K562 (cell line): ENCODE measurements around the gene CSPG5. TPM values are rescaled to one million over a fixed set of nuclear protein-coding genes. Genes with fewer than 3 reads are reported as not detected.
A peak's percentile ranks its signal among the peaks of the same experiment; 100 is the strongest.

Experiments
- ATAC-seq: fragments of 200-7000 bp; cut with Tn5 transposase; 3 replicates; pipeline ENCODE4 v1.9.1; 2020; ENCODE audit warnings: moderate library complexity
- BruUV-seq: library from RNA; stranded (reverse); fragments of 400-500 nt; replicated peaks from 2 replicates; lab custom pipeline; 2021; lab: Mats Ljungman, UMichigan
- CTCF ChIA-PET: fragments of 300-600 bp; formaldehyde crosslinking; extraction: SDS; loops from one replicate; lab custom pipeline; 2021; ENCODE audit warnings: low intra/inter-chr PET ratio; lab: Yijun Ruan, JAX
- POLR2A ChIA-PET: fragments of 300-600, 350-650 bp; sonication (Branson Sonifier 250); formaldehyde crosslinking; extraction: SDS; loops from one replicate; lab custom pipeline; 2021; ENCODE audit warnings: antibody characterized with exemption, inconsistent platforms; lab: Yijun Ruan, JAX
- DNase-seq, 4 experiments: peaks; one replicate each; pipeline versions ENCODE4 v3.0.0 to v3.0.0-alpha.2; 2011 to 2018; ENCODE audit warnings: low spot score in 3 of 4, mixed read lengths in 3 of 4; ENCODE audit errors: extremely low read depth in 1 of 4
- FAIRE-seq: peaks from 2 replicates; lab custom pipeline; 2011; peaks lifted over from hg19 to GRCh38; lab: Jason Lieb, UNC
- H2AFZ ChIP-seq: 2 replicates; pipeline ENCODE4 v1.6.0; 2011; ENCODE audit warnings: low read depth, low read length, control low read depth, inconsistent platforms
- H3K27ac ChIP-seq: fragments of 200-600 bp; 3 replicates; pipeline ENCODE4 v1.8.0; 2011; ENCODE audit warnings: low read depth, mild to moderate bottlenecking, control low read depth, inconsistent platforms, low read length, moderate library complexity, mixed read lengths; ENCODE audit errors: extremely low read depth
- H3K27me3 ChIP-seq, 2 experiments: fragments of 300-600 bp in 1 of 2; 2 replicates in 1 of 2; 3 replicates in 1 of 2; pipeline versions ENCODE4 v1.6.0 to v1.8.0; 2011; ENCODE audit warnings: inconsistent platforms in 2 of 2, low read length in 2 of 2, mild to moderate bottlenecking in 1 of 2, mixed read lengths in 1 of 2, moderate library complexity in 1 of 2; ENCODE audit not compliant: control insufficient read depth in 2 of 2, insufficient read depth in 2 of 2
- H3K36me3 ChIP-seq: fragments of 300-600 bp; 3 replicates; pipeline ENCODE4 v1.8.0; 2011; ENCODE audit warnings: mild to moderate bottlenecking, low read length, inconsistent platforms; ENCODE audit not compliant: control insufficient read depth, insufficient read depth
- H3K4me1 ChIP-seq, 2 experiments: fragments of 200-600 bp in 1 of 2; replicated peaks in 1 of 2; 2 replicates in 1 of 2; 3 replicates in 1 of 2; pipeline versions ENCODE4 v1.5.1 to v1.8.0; 2011; ENCODE audit warnings: inconsistent platforms in 2 of 2, low read length in 2 of 2, mild to moderate bottlenecking in 1 of 2, mixed read lengths in 1 of 2, moderate library complexity in 1 of 2; ENCODE audit not compliant: control insufficient read depth in 2 of 2, insufficient read depth in 2 of 2
- H3K4me2 ChIP-seq: 2 replicates; pipeline ENCODE4 v1.6.1; 2011; ENCODE audit warnings: low read length, control low read depth, inconsistent platforms, mixed read lengths; ENCODE audit not compliant: insufficient read depth
- H3K4me3 ChIP-seq: fragments of 200-600 bp; sonication (generic), shearing (Covaris generic); 2 replicates; pipeline ENCODE4 v1.5.1; 2016; ENCODE audit warnings: control low read depth, inconsistent platforms
- H3K79me2 ChIP-seq: fragments of 200-600 bp; 3 replicates; pipeline ENCODE4 v1.8.0; 2011; ENCODE audit warnings: low read length, inconsistent platforms; ENCODE audit not compliant: control insufficient read depth, insufficient read depth
- H3K9ac ChIP-seq, 2 experiments: 2 replicates each; pipeline versions ENCODE4 v1.6.0 to v1.6.1; 2011; ENCODE audit warnings: low read depth in 2 of 2, low read length in 2 of 2, control low read depth in 1 of 2, inconsistent platforms in 1 of 2, mild to moderate bottlenecking in 1 of 2, mixed read lengths in 1 of 2; ENCODE audit not compliant: insufficient read depth in 1 of 2
- H3K9me1 ChIP-seq: one replicate; pipeline ENCODE4 v1.6.0; 2011; ENCODE audit warnings: inconsistent platforms, mild to moderate bottlenecking, low read length, moderate library complexity; ENCODE audit not compliant: control insufficient read depth, insufficient read depth
- H3K9me3 ChIP-seq: replicated peaks from 2 replicates; pipeline ENCODE4 v1.5.1; 2011; ENCODE audit warnings: low read depth, low read length, inconsistent platforms; ENCODE audit not compliant: control insufficient read depth, insufficient read depth
- H4K20me1 ChIP-seq: replicated peaks from 2 replicates; pipeline ENCODE4 v1.6.1; 2011; ENCODE audit warnings: low read length, inconsistent platforms, mixed read lengths; ENCODE audit not compliant: control insufficient read depth, insufficient read depth
- BACH1 ChIP-seq: fragments of 200-800 bp; sonication (Bioruptor generic); IDR thresholded peaks from 2 replicates; pipeline ENCODE4 v1.6.1; 2016; ENCODE audit warnings: missing genetic modification characterization, missing compliant biosample characterization
- CBFB ChIP-seq: sonication (generic); formaldehyde crosslinking; IDR thresholded peaks from 2 replicates; pipeline ENCODE4 v1.4.0; 2020; ENCODE audit warnings: mild to moderate bottlenecking, missing genetic modification reagents
- CCAR2 ChIP-seq: fragments of 200-400 bp; formaldehyde crosslinking; IDR thresholded peaks from 2 replicates; pipeline ENCODE4 v1.6.1; 2017; ENCODE audit warnings: mild to moderate bottlenecking, low read depth, low read length
- ESRRB ChIP-seq: fragments of 250-450 bp; sonication (Bioruptor Pico); IDR thresholded peaks from 2 replicates; pipeline ENCODE4 v1.5.0; 2020; ENCODE audit warnings: mild to moderate bottlenecking, moderate library complexity, borderline replicate concordance
- ID3 ChIP-seq, 2 experiments: fragments of 250-450 bp in 1 of 2; fragments of 450-650 bp in 1 of 2; sonication (Bioruptor Pico) in 1 of 2; IDR thresholded peaks; 2 replicates each; pipeline versions ENCODE4 v1.6.1 to v1.8.0; 2016 to 2021; ENCODE audit warnings: mild to moderate bottlenecking in 2 of 2, moderate library complexity in 2 of 2, missing compliant biosample characterization in 1 of 2, missing genetic modification characterization in 1 of 2
- KLF16 ChIP-seq: IDR thresholded peaks from 2 replicates; pipeline ENCODE4 v1.6.1; 2016; ENCODE audit warnings: antibody characterized with exemption
- L3MBTL2 ChIP-seq: fragments of 450-650 bp; IDR thresholded peaks from 2 replicates; pipeline ENCODE4 v1.6.1; 2016; ENCODE audit warnings: mild to moderate bottlenecking, moderate library complexity
- MCM7 ChIP-seq, 2 experiments: fragments of 450-650 bp; IDR thresholded peaks; 2 replicates each; pipeline ENCODE4 v1.6.1; 2016 to 2018
- MYBL2 ChIP-seq, 2 experiments: fragments of 450-650 bp in 1 of 2; sonication (generic) in 1 of 2; formaldehyde crosslinking in 1 of 2; IDR thresholded peaks; 2 replicates each; pipeline versions ENCODE4 v1.6.1 to v1.8.1; 2017 to 2022; ENCODE audit warnings: borderline replicate concordance in 1 of 2, inconsistent platforms in 1 of 2, low read depth in 1 of 2, mild to moderate bottlenecking in 1 of 2, missing genetic modification reagents in 1 of 2, moderate library complexity in 1 of 2
- POLR2B ChIP-seq: fragments of 450-650 bp; IDR thresholded peaks from 2 replicates; pipeline ENCODE4 v1.6.1; 2018; ENCODE audit warnings: low read depth; ENCODE audit not compliant: partially characterized antibody
- POLR3G ChIP-seq: IDR thresholded peaks from 2 replicates; pipeline ENCODE4 v1.6.1; 2011; ENCODE audit not compliant: insufficient read length, insufficient replicate concordance; ENCODE audit errors: extremely low read depth
- SNAPC5 ChIP-seq: fragments of 250-450 bp; sonication (Bioruptor Pico); IDR thresholded peaks from 2 replicates; pipeline ENCODE4 v1.8.0; 2021; ENCODE audit warnings: moderate library complexity, mild to moderate bottlenecking, inconsistent platforms
- STAG1 ChIP-seq: sonication (generic); formaldehyde crosslinking; IDR thresholded peaks from 2 replicates; pipeline ENCODE4 v1.5.0; 2020; ENCODE audit warnings: missing genetic modification reagents, borderline replicate concordance
- THRAP3 ChIP-seq: fragments of 450-650 bp; IDR thresholded peaks from 2 replicates; pipeline ENCODE4 v1.6.1; 2016; ENCODE audit warnings: mild to moderate bottlenecking, inconsistent platforms, borderline replicate concordance
- TRIM25 ChIP-seq: fragments of 450-650 bp; IDR thresholded peaks from 2 replicates; pipeline ENCODE4 v1.7.0; 2016; ENCODE audit warnings: borderline replicate concordance
- ZNF431 ChIP-seq: sonication (generic); formaldehyde crosslinking; IDR thresholded peaks from 2 replicates; pipeline ENCODE4 v1.8.0; 2022; ENCODE audit warnings: mild to moderate bottlenecking, missing genetic modification reagents
- ZNF449 ChIP-seq: fragments of 250-450 bp; sonication (Bioruptor Pico); IDR thresholded peaks from 2 replicates; pipeline ENCODE4 v1.8.0; 2022; ENCODE audit warnings: moderate library complexity, mild to moderate bottlenecking, inconsistent platforms
- ZNF695 ChIP-seq: fragments of 450-650 bp; formaldehyde crosslinking; IDR thresholded peaks from 2 replicates; pipeline ENCODE4 v1.4.0; 2020; ENCODE audit warnings: mild to moderate bottlenecking, moderate library complexity
- WGBS: fragments of 100-300 bp; shearing (Covaris generic); methylation state at CpG from one replicate; pipeline ENCODE4 v1.1.6; 2016; ENCODE audit warnings: low coverage, mixed read lengths; ENCODE audit not compliant: insufficient coverage; ENCODE audit errors: missing lambda C conversion rate; 5-methylcytosine and 5-hydroxymethylcytosine counted together
- in situ Hi-C: fragments of 300-500 bp; cut with MboI; formaldehyde crosslinking; loops from 4 replicates; pipeline ENCODE4 v1.15.0; 2018; ENCODE audit warnings: inconsistent platforms, mixed read lengths
- intact Hi-C: fragments of 100-400 bp; cut with micrococcal nuclease; formaldehyde crosslinking; loops from 2 replicates; pipeline ENCODE4 v1.14.2; 2022
- polyA plus RNA-seq, 8 experiments: library from polyadenylated mRNA; depleted of rRNA in 4 of 8; stranded (reverse) in 5 of 8; unstranded in 3 of 8; fragments of >200 nt; fragmentation: Nextera tagmentation in 2 of 8; fragmentation: Illumina TruSeq in 1 of 8; extraction: Ambion mirVana in 2 of 8; extraction: Trizol in 1 of 8; gene quantifications; 2 replicates each; pipeline versions ENCODE4 v1.2.1 to v1.2.3, GENCODE V29; 2011 to 2014; ENCODE audit warnings: inconsistent platforms in 1 of 8, missing spikeins in 1 of 8
- total RNA-seq, 7 experiments: library from RNA; depleted of rRNA in 6 of 7; stranded (reverse); fragments of >200 nt in 6 of 7; fragmentation: Illumina TruSeq in 2 of 7; extraction: Trizol in 2 of 7; gene quantifications; 2 replicates each; pipeline versions ENCODE4 v1.2.1 to v1.2.3, GENCODE V29; 2011 to 2021; ENCODE audit warnings: low replicate concordance in 1 of 7

CSPG5 gene
- total and polyA plus RNA-seq, 9 of the 15 experiments (the other 6 are each of a cell fraction or from before 2014, with no cell fraction given), result 0.06 to 3.3 (median 2.4) TPM

- CTCF ChIA-PET, result no interaction called here
- Histone ChIP-seq H3K9me1 (no peaks in the 10 kb centered on the region), H3K4me1 (peaks cover 13 to 17% of the 10 kb centered on the region in 2 experiments), H2AFZ (no peak overlapping the region; the same call in 1 of the 2 replicates), H3K9me3 (no peaks in the 10 kb centered on the region), H3K9ac (0 out of 4 replicates have a peak overlapping the region, but pooled peaks of 1 of the 2 experiments have one; percentile 6), H3K79me2 (no peaks in the 10 kb centered on the region), H3K4me2 (no peak overlapping the region), H3K27ac (no peak overlapping the region), H4K20me1 (0 out of 2 replicates have a peak, but pooled peaks cover 3% of the 10 kb centered on the region), H3K27me3 (no peaks in the 10 kb centered on the region), H3K4me3 (no peak overlapping the region), H3K36me3 (no peaks in the 10 kb centered on the region)
- in situ Hi-C loops (no loop called here), intact Hi-C loops (loop anchor here (10.0 kb wide), 1 partner anchor 47 kb away; no protein-coding TSS in a partner anchor)
- DNase-seq (no peak), ATAC-seq (no peak), FAIRE-seq (no peak)
- WGBS, result 40% methylated on average over 10 of the region's 10 CpGs
- BruUV-seq, result no TSS peak
- POLR2A ChIA-PET, result interaction anchor here (0.6 to 1.5 kb wide), 11 partner anchors 9 to 309 kb away, joined by 3 to 6 read pairs (median 3); no protein-coding TSS in a partner anchor
- TF ChIP-seq THRAP3, result no peak
- TF ChIP-seq L3MBTL2, result no peak
- no peak for TF ChIP-seq KLF16
- TF ChIP-seq SNAPC5, result no peak
- TF ChIP-seq BACH1 (tag), result no peak
- TF ChIP-seq MYBL2 (IDR thresholded peaks at IDR 0.05; ENCODE audit: low read depth), result no peak
- no peak for TF ChIP-seq MYBL2 (CRISPR knock-in tag; IDR thresholded peaks at IDR 0.05; ENCODE audit: borderline replicate concordance)
- no peak for TF ChIP-seq ZNF695 (CRISPR knock-in tag)
- TF ChIP-seq POLR3G, result no peak
- no peak for TF ChIP-seq POLR2B
- TF ChIP-seq CCAR2, result no peak
- no peak for TF ChIP-seq CBFB (CRISPR knock-in tag)
- no peak for TF ChIP-seq ZNF449
- TF ChIP-seq MCM7 (IDR thresholded peaks at IDR 0.05), result no peak
- no peak for TF ChIP-seq TRIM25
- no peak for TF ChIP-seq ZNF431
- TF ChIP-seq ESRRB (CRISPR knock-in tag), result no peak
- TF ChIP-seq ID3 (CRISPR knock-in tag; IDR thresholded peaks at IDR 0.05), result no peak
- no peak for TF ChIP-seq ID3 (tag; IDR thresholded peaks at IDR 0.05)
- TF ChIP-seq STAG1 (CRISPR knock-in tag), result no peak
Observed at GRCh38 chr3:47571391-47572175, 7.1 kb downstream of the CSPG5 start.
